A673 (cell line): ENCODE results near the gene GRAPL. TPM values are rescaled to one million over a fixed set of nuclear protein-coding genes. Genes with fewer than 3 reads are reported as not detected.
"Not testable (repeated sequence)": the region's sequence is repeated elsewhere in the genome, so short reads cannot be mapped to it uniquely, and the experiment has no call there.

ENCODE experiments used
- BruUV-seq: library from RNA; stranded (reverse); fragments of 400-500 nt; replicated peaks from 2 replicates; lab custom pipeline; 2021; lab: Mats Ljungman, UMichigan
- CTCF ChIA-PET: fragments of 300-600 bp; sonication (Branson Sonifier 250); formaldehyde crosslinking; loops from one replicate; lab custom pipeline; 2022; ENCODE audit warnings: antibody characterized with exemption; lab: Charles Lee
- POLR2A ChIA-PET: fragments of 300-600 bp; sonication (Branson Sonifier 250); formaldehyde crosslinking; loops from one replicate; lab custom pipeline; 2022; ENCODE audit warnings: antibody characterized with exemption; ENCODE audit not compliant: low non-redundant PET; lab: Charles Lee
- DNase-seq: peaks from one replicate; pipeline ENCODE4 v3.0.0-alpha.2; 2015; ENCODE audit warnings: low spot score
- H3K27ac ChIP-seq: fragments of 200-600 bp; sonication (generic); 2 replicates; pipeline ENCODE4 v1.5.1; 2016; ENCODE audit warnings: mixed run types, low read depth, mild to moderate bottlenecking, mixed read lengths, antibody characterized with exemption, low read length; ENCODE audit not compliant: poor library complexity, severe bottlenecking
- H3K27me3 ChIP-seq: fragments of 200-600 bp; sonication (generic); replicated peaks from 2 replicates; pipeline ENCODE4 v1.6.1; 2017; ENCODE audit warnings: mixed run types, low read depth, mild to moderate bottlenecking, mixed read lengths, antibody characterized with exemption, low read length; ENCODE audit not compliant: insufficient read depth, poor library complexity
- H3K36me3 ChIP-seq: fragments of 200-600 bp; sonication (generic); 2 replicates; pipeline ENCODE4 v1.6.1; 2016; ENCODE audit warnings: mixed run types, mild to moderate bottlenecking, mixed read lengths, antibody characterized with exemption, low read length; ENCODE audit not compliant: insufficient read depth, poor library complexity, severe bottlenecking
- H3K4me1 ChIP-seq: fragments of 200-600 bp; sonication (generic); 2 replicates; pipeline ENCODE4 v1.6.1; 2017; ENCODE audit warnings: mixed run types, mild to moderate bottlenecking, mixed read lengths, antibody characterized with exemption, low read length; ENCODE audit not compliant: insufficient read depth, poor library complexity, severe bottlenecking
- H3K4me3 ChIP-seq: fragments of 200-600 bp; sonication (generic); 2 replicates; pipeline ENCODE4 v1.5.1; 2016; ENCODE audit warnings: low read depth, mixed run types, mild to moderate bottlenecking, mixed read lengths, low read length; ENCODE audit not compliant: poor library complexity, severe bottlenecking
- H3K9me3 ChIP-seq: fragments of 200-600 bp; sonication (generic); 2 replicates; pipeline ENCODE4 v1.6.1; 2016; ENCODE audit warnings: mixed run types, low read depth, mild to moderate bottlenecking, mixed read lengths, antibody characterized with exemption, low read length; ENCODE audit not compliant: poor library complexity, severe bottlenecking
- intact Hi-C: fragments of 100-400 bp; cut with micrococcal nuclease; formaldehyde crosslinking; loops from one replicate; pipeline ENCODE4 v1.10.0; 2022; ENCODE audit not compliant: unreplicated experiment
- total RNA-seq: library from RNA; stranded (reverse); gene quantifications from 2 replicates; pipeline ENCODE4 v1.2.3, GENCODE V29; 2021

GRAPL gene
- total RNA-seq, 1 experiment from 2014 or later = not detected

GRCh38 chr17:19131108-19131507 is 3.7 kb downstream of the GRAPL start:
- BruUV-seq, POLR2A ChIA-PET, H3K4me3 ChIP-seq, H3K27me3 ChIP-seq, H3K27ac ChIP-seq, CTCF ChIA-PET, H3K36me3 ChIP-seq, H3K4me1 ChIP-seq, DNase-seq, H3K9me3 ChIP-seq, intact Hi-C loops: not testable (repeated sequence)

GRCh38 chr17:19131772-19132171 is 4.4 kb downstream of the GRAPL start:
- POLR2A ChIA-PET, DNase-seq, H3K4me3 ChIP-seq, H3K27ac ChIP-seq, BruUV-seq, H3K27me3 ChIP-seq, H3K4me1 ChIP-seq, H3K36me3 ChIP-seq, H3K9me3 ChIP-seq, intact Hi-C loops, CTCF ChIA-PET: not testable (repeated sequence)

DNA sequence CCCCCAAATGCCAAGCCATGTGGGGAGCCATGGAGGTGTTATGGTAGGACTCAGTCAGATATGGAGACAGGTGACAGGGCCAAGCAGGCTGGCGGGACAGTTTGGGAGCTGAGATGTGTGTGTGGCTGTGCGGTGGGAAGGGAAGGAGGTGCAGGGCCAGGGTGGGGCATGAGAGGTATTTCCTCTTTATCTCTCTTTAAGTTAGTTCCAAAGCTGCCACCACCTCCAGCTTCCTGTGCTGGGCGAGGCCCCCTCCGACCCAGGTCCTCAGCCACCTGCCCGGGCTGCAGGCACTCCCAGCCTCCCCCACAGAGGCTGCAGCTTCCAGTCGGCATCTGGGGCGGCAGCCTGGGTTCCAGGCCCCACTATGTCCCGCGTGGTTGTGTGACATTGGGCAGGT is 6.4 kb downstream of the GRAPL start:
- DNase-seq, POLR2A ChIA-PET, BruUV-seq, H3K27ac ChIP-seq, intact Hi-C loops, H3K4me3 ChIP-seq, H3K27me3 ChIP-seq, CTCF ChIA-PET, H3K9me3 ChIP-seq, H3K36me3 ChIP-seq, H3K4me1 ChIP-seq: not testable (repeated sequence)

GRCh38 chr17:19135391-19135790 is 8.0 kb downstream of the GRAPL start:
- H3K27me3 ChIP-seq, H3K36me3 ChIP-seq, intact Hi-C loops, DNase-seq, H3K27ac ChIP-seq, H3K4me3 ChIP-seq, CTCF ChIA-PET, BruUV-seq, H3K9me3 ChIP-seq, H3K4me1 ChIP-seq, POLR2A ChIA-PET: not testable (repeated sequence)

DNA sequence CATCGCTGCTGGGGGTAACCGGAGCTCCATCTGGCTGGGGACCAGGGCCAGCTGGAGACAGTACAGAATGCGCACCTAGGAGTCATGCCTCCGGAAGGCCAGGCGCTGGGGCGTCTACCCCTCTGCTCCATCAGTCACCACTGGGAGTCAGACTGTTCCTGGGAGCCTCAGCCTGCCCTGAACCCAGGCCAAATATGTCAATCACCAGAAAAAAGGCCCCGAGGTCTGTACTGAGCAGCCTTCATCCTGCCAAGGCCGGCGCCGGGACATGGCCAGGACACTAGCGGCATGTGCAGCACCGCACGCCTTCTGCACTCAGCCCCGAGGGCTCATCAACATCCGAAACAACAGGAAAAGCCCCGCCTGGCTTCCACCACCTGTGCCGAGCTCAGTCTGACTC is 8.7 kb downstream of the GRAPL start:
- H3K4me3 ChIP-seq, H3K9me3 ChIP-seq, H3K36me3 ChIP-seq, H3K4me1 ChIP-seq, POLR2A ChIA-PET, BruUV-seq, intact Hi-C loops, DNase-seq, H3K27ac ChIP-seq, H3K27me3 ChIP-seq, CTCF ChIA-PET: not testable (repeated sequence)

DNA sequence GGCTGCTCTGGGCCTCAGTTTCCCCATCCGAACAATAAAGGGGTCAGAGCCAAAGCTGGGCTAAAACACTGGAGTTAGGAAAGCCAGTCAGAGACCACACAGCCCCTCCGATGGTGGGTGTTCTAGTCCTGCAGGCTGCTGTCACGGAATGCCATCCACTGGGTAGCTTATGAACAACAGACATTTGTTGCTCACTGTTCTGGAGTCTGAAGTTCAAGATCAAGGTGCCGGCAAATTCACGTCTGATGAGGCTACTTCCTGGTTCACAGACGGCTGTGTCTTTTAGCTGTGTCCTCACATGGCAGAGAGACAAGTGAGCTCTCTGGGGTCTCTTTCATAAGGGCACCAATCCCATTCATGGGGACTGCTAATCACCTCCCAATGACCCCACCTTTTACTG is 9.2 kb downstream of the GRAPL start:
- CTCF ChIA-PET, H3K9me3 ChIP-seq: not testable (repeated sequence)

DNA sequence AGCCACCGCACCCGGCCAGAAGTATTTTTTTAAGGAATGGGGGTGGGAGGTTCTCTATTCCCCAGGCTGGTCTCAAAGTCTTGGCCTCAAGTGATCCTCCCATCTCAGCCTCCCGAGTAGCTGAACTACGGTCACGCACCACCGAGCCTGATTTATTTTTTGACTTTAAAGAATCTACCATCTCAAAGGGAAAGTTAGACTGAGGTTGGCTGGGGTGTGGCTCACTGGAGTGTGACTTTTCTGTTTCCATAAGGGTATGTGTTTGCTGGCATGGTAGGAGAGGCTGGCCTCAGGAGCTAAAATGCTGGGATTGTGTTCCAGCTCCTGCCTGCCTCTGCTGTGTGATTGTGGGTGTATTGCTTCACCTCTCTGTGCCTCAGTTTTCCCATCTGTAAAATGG is 10.6 kb downstream of the GRAPL start:
- BruUV-seq, DNase-seq, H3K9me3 ChIP-seq, H3K4me3 ChIP-seq, H3K36me3 ChIP-seq, CTCF ChIA-PET, intact Hi-C loops, H3K4me1 ChIP-seq, H3K27ac ChIP-seq, H3K27me3 ChIP-seq, POLR2A ChIA-PET: not testable (repeated sequence)

More for the DNA sequence above, 9.2 kb downstream of the GRAPL start:
- H3K4me1 ChIP-seq, POLR2A ChIA-PET, BruUV-seq, H3K27me3 ChIP-seq, DNase-seq, H3K4me3 ChIP-seq, H3K36me3 ChIP-seq, intact Hi-C loops, H3K27ac ChIP-seq: not testable (repeated sequence)
